Measurements from ENCODE around the gene TUBA8.
A peak's percentile ranks its signal among the peaks of the same experiment; 100 is the strongest.
"Not testable (repeated sequence)": the region's sequence is repeated elsewhere in the genome, so short reads cannot be mapped to it uniquely, and the experiment has no call there.

The TUBA8 gene

DNA sequence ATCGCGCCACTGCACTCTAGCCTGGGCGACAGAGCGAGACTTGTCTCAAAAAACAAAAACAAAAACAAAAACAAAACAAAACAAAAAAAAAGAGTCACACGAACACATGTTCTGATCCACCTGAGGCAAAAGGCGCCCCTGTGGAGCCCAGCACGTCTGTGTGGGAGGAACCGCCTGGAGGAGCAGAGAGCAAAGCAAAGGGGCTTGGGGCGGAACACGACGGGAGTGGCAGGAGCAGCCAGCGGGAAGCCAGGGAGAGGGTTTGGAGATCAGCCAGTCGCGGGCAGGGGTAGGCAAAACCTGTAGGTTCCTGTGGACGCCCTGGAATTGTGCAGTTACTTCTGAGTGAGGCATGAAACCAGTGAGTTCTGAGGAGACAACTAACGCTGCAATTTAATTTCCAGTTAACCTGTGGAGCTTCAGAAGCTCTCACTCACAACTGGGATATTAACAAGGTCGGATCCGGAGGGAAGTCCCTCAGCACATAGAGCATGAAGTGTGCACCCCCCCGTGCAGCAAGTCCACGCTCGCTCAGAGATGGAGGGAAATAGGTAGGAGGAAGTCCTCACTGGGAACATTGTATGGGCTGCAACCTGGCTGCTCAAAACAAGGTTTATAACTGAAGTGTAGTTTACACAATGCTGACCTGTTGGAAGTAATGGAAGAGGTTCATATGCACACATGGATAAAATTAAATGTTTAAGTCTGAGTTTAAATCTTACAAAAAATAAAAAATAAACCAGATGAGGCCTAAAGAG, 26.1 kb downstream of the TUBA8 start:
- no peak for DNase-seq

DNA sequence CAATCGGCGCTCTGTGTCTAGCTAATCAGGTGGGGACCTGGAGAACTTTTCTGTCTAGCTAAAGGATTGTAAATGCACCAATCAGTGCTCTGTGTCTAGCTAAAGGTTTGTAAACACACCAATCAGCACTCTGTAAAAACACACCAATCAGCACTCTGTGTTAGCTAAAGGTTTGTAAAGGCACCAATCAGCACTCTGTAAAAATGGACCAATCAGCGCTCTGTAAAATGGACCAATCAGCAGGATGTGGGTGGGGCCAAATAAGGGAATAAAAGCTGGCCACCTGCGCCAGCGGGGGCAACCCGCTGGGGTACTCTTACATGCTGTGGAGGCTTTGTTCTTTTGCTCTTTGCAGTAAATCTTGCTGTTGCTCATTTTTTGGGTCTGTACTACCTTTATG, 30.4 kb downstream of the TUBA8 start:
- DNase-seq = not testable (repeated sequence)

DNA sequence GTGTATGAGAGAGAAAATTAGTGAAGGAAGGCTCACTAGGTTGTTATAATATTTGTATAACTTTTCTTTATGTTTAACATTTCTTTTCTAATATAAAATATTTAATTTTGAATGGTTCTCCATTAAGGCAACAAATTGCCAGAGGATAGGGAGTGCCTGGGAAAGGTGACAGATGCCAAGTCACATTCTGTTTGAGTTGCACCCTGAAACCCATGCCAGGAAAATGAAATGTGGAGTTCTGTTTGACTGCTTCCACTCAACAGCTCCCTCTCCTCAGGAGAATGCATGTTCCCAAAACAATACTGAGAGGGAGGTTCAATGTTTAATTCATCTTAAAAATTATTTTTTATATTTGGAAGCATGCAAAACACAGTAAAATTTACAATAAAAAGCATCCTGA, 33.5 kb downstream of the TUBA8 start:
- no peak for DNase-seq

DNA sequence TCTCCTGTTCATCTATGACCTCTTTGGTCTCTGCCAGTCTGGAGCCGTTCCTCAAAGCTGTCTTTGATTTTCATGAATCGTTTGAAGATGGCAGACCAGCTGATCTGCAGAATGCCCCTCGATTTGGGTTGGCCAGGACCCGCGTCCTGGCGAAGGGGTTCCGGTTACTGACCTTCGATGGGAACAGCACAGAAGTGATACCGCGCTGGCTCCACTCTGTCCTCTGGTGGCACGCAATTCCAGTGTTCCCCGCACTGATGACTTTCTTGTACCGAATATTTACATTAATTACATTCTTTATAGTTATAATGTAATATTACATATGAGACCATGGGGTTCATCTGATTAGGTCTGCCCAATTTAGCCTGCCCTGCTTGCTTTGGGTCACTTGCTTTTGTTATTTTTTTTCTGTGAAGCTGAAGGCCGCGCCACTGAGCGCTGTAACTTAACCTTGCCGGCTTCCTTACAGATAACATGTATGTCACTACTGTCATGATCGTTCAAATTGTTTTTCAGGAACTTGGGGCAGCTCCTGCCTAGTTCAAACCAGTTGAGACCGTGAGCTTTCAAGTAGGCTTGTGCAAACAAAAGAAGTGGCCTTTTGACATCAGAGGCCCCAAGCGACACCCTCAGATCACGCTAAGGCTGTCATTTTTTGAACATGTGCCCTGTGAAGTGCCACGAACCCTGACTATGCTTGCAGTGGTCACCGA, 35.2 kb downstream of the TUBA8 start:
- no peak for DNase-seq

DNA sequence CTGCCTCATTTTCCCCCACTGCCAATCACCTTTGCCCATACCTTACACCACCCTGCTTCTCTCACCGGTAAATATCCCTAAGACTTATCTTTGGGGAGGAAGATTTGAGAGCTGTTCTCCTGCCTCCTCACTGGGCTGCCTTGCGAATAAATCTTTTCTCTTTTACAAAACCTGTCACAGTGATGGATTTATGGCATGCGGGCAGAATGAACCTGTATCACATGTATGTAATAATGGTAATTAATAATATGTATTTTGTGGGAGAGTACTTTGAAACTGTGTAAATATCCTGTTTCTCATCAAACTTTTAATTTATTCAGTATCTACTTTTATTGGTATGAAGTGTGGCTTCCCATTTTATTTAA, 35.8 kb downstream of the TUBA8 start:
- no peak for DNase-seq

DNA sequence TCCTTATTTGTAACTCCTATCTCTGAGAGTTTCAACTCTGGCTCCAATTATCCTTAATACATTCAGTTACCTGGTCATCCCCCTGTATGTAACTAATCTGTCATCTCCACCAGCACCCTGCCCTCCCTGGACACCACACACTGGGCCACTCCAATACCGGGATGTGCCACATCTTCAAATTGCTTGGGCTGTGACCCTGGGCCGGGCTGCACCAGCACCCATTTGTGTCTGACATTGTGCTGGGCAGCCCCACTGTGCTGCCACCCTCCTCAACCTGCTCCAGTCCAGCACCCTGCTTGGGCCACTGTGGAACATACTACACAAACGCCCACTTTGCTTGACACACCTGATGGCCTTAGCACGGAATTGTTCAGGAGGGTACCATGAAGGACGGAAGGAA, 37.2 kb downstream of the TUBA8 start:
- DNase-seq = no peak

DNA sequence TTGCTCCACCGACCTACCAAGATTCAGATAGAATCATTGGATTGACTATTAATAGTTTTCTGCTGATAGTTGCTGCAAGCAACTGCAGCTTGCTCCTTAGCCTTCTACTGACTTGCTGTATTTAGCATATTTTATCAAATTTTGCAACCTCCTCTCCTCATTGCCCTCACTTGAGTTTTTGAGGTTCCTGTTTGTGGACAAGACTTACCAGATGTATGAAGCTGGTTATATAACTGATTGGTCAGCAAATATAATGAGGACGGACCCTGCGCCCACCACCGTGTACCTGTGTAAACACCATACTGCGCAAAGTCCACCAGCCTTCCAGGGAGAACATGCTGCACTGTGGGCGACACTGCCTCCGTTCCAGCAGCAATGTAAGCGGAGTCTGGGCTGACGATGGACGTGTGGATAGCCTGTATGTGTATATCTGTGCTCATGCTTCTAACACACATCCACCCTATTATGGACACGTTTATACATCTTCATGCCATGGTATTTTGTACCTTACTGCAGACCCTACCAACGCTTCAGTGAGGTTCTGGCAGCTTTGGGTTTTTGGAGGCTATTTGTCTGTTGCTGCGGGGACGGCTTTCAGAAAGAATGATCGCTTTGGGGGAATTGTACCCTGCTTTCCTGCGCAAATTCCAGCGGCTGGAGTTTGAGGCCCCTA, 37.8 kb downstream of the TUBA8 start:
- DNase-seq = no peak

DNA sequence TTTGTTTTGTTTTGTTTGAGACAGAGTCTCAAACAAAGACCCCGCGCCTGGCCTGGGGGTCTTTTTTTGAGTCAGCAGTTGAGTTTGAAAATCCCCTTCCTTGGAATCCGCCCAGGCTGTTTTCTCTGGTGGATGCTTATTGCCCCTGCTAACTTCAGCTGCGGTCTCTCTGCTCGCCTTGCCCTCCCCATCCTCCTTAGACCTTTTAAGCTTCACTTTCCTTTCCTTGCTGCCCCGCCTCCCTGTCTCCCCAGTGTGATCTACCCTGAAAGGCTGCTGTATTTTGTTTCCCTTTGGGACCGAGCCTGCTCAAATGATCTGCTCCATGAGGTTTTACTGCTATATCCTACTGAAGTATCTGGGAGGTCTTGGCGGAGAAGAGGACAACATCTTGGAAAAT, 41.9 kb downstream of the TUBA8 start:
- no peak for DNase-seq

DNA sequence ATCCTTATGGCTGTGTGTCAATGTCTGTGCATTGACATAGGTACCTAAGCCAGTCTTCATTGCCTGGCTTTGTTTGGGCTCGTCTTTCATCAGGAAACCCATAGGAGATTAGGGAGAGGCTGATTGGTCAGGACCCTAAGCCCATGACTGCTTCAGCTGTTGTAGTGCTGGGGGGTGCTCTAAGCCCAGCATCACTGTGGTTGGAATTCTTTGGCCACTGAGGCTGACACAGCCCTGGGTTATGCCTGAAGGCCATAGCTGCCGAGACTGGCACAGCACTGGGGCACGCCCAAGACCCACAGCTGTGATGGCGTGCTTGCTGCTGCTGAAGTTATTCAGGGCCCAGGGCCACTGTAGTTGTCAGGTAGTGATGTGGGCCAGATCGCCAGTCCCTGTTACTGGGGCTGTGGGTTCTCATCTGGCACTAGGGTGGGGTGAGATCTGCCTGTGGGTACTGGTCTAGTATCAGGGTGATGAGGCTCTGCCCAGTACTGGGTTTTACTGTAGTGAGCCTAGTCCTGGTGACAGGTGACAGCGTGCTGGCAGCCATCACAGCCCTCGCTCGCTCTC, 44.3 kb downstream of the TUBA8 start:
- DNase-seq = no peak

DNA sequence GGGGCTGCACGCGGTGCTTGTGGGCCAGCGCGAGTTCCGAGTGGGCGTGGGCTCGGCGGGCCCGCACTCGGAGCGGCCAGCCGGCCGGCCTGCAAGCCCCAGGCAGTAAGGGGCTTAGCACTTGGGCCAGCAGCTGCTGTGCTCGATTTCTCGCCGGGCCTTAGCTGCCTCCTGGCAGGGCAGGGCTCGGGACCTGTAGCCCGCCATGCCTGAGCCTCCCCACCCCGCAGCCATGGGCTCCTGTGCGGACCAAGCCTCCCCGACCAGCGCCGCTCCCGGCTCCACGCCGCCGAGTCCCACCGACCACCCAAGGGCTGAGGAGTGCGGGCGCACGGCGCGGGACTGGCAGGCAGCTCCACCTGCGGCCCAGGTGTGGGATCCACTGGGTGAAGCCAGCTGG, 44.9 kb downstream of the TUBA8 start:
- not testable (repeated sequence) for DNase-seq

DNA sequence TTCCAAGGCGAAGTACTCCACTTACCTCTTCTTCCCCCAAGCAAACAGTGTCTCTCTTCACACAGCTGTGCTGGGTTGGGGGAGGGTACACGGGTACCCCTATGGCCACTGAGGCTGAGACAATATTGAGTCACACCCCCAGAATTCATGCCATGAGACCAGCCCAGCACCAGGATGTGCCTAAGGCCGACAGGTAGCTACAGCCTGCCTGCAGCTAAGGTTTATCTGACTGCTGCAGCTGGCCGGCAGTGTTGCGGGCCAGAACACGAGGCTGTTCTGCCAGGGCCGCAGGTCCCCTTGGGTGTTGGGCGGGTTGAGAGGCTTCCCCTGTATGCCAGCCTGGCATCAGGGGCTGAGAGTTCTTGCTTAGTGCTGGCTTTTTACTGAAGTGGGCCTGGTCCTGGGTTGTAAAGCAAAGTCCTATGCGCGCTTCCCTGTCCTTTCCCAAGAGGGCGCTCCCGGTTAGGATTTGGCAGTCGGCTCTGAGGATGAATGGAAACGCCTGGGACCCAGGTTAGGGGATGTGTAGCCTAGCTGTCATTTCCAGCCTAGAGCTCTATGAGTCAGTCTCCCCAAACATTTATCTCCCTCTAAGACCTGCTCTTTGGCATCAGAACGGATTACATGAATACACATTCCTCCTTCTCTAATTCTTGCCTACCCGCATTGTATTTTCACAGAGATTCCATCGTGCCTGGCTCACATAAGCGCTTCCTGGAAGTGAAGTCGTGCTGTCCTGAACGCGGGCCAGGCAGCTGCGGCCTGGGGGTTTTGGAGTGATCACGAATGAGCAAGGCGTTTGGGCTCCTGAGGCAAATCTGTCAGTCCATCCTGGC, 46.5 kb downstream of the TUBA8 start:
- peak; percentile 82 for DNase-seq

DNA sequence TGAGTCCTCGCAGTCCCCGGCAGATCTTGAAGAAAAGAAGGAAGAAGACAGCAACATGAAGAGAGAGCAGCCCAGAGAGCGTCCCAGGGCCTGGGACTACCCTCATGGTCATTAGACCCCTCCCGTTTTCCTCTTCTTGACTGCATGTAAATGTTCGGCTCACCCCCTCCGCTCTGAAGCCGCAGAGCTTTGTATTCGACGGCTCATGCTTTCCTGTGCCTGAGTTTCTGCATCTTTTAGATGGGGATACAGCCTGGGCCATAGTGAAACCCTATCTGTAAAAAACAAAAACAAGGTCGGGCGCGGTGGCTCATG, 47.1 kb downstream of the TUBA8 start:
- DNase-seq = no peak

DNA sequence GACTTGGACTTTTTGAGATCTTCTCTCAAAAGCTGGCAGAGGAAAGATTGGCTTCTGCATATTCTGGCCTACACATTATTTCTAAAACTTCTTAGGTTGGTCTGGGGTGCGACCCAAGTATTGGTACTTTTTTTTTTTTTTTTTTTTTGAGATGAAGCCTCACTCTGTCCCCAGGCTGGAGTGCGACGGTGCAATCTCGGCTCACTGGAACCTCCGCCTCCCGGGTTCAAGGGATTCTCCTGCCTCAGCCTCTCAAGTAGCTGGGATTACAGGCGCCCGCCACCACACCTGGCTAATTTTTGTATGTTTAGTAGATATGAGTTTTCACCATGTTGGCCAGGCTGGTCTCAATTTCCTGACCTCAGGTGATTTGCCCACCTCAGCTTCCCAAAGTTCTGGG, 50.0 kb downstream of the TUBA8 start:
- DNase-seq = not testable (repeated sequence)

DNA sequence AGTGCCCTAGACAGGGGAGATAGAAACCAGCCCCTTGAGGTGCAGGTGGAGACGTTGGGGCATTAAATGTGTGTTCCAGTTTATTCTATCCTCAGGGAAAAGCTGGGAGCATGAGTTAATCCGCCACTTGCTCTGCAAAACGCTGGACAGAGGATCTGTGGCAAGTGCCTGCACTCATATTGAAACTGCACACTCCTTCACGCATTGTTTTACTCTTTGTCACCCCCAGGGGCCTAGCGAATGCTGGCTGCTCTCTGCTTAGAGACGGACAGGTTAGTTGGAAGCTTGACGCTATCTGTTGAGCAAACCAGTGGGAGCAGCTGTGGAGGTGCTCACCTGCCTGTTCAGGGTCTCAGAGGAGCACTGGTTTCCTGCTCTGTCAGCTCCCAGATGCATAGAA, 53.2 kb downstream of the TUBA8 start:
- DNase-seq = not testable (repeated sequence)

DNA sequence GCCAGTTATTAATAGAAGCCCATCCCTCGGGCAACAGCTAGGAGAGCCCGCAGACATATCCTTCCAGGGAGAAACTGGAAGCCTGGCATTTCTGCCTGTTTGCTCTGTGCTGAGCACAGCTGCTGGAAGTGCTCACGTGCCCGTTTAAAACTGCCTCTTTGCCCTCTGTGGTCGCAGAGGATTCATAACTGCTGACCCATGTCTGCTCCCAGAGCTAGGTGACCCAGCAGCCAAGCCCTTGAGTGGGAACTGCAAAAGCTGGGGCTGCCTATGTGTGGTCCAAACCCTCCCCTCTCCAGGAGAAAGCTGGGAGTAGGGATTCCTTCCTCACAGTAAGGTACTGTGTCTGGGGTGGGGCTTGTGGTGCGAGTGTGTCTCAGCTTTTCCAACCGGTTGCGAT, 54.0 kb downstream of the TUBA8 start:
- not testable (repeated sequence) for DNase-seq

DNA sequence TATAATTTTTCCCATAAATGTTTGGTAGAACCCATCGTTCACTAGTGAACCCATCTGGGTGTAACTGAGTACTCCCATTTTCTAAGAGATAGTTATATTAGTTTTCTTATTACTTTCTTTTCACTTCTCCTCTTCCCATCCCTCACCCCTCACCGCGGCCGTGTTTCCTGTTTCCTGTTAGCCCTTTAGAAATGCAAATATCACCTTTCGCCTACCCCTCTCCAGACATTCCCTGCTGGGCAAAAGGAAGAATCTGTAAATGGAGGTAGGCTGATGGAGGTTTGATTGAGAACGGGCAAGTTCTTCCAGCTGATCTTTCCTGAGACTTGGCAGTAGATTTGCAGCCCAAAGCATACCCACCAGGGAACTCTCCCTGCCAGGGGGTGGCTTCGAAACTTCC, 54.7 kb downstream of the TUBA8 start:
- not testable (repeated sequence) for DNase-seq

DNA sequence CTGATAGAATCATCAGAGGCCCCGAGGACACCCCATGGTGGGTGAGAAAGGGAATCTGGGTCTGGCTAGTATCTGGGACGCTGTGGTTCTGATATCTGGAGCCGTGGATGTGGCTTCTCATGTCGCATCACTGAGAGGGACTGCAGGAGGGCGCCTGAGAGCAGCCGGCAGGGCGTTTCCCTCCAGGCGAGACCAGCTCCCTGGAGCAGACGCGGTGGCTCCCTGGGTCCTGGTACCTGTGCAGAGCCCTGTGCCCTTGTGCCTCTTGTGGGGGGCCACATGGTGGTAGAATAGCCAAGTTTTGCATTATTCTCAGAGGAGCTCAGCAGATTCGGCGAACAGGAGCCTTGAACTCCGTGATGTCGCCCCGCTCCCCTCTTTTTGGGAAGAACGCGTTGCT, 59.7 kb downstream of the TUBA8 start:
- not testable (repeated sequence) for DNase-seq

DNA sequence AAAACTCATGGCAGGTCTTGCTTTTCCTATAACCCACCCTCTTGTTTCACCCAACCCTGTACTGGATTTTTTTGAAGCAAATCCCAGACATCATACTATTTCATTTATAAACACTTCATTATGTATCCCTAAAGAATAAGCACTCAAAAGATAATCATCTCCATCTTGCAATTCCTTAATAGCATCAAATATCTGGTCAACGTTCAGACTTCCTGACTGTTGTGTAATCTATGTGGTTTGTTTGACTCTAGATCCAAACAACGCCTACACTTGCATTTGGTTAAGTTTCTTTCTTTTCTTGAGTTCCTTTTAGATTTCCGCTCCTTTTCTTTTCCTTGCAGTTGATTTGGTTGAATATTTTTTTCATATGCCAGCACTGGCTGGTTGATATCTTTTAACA, 61.6 kb downstream of the TUBA8 start:
- not testable (repeated sequence) for DNase-seq

DNA sequence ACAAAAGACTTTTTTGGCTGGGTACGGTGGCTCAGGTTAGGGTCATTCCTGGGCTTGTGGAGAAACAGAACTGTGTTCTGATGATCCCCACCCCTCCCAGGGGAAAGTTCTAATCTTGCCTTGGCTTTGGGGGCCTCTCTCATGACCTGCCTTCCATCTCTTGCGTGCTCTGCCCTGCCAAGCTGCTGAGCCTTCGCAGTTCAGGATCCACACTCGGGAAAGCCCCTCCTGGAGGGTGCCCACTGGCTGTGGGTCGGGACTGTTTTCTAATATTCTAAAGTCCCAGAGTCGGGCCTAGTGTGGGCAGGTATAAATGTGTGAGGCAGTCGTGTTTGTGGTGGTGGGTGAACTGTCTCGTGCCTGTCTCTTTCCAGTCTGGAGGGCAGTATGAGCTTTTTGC, 62.2 kb downstream of the TUBA8 start:
- DNase-seq = not testable (repeated sequence)

DNA sequence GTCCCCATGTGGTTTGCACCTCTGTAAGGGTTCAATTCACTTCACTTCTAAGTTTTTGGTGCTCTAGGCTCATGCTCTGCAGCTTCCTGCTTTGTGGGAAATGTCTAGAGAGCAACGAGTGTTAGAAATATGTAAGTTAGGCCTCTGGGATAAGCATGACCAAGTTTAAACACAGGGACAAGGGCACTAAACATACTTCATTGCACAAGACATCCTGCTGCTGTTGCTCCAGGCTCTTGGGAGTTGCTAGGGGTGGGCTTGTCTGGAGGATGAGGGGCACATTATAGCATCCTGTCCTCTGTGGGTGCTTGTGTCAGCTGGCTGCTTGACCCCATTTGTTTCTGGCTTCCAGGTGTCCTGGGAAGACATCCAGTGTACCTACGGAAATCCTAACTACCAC, 62.8 kb downstream of the TUBA8 start:
- not testable (repeated sequence) for DNase-seq

Data from GOT3 (cell line).